ENCODE measurements around the gene CLMN. TPM values are rescaled to one million over a fixed set of nuclear protein-coding genes. Genes with fewer than 3 reads are reported as not detected.
"Not testable (repeated sequence)": the region's sequence is repeated elsewhere in the genome, so short reads cannot be mapped to it uniquely, and the experiment has no call there.

Gene CLMN
- total RNA-seq, 1 experiment from 2014 or later, result 8.6 TPM

DNA sequence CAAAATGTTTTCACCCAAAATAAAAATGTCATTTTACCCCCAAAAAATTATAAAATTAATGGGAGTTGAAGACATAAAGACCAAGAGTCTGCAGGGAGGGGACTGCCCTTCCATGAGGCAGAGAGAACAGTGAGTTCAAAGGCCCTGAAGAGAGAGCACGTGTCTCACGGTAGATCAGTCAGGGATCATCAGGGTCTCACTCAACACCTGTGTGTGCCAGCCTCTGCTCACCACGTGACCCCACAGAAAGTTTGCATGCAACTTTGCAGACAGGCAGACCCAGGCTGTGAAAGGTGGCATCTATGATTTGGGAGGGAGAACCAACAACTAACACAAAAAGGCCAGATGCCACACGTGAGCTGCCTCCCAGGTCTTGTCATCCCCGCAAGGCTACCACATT, 33.1 kb downstream of the CLMN start:
- POLR2A ChIA-PET (ENCODE audit: low non-redundant PET), result no interaction called here
- no peak for TF ChIP-seq CTCF (conservative IDR thresholded peaks at IDR 0.05; ENCODE audit: low read depth, low read length)
- no peaks in the 10 kb centered on the region for H3K36me3 ChIP-seq (ENCODE audit: insufficient read depth, low read length, poor library complexity, severe bottlenecking)
- BruUV-seq (replicated peaks), result no TSS peak
- intact Hi-C loops (cut with micrococcal nuclease; ENCODE audit: unreplicated experiment), result no loop called here
- no peak for DNase-seq (ENCODE audit: low spot score)
- CTCF ChIA-PET, result no interaction called here
- peaks cover 20% of the 10 kb centered on the region for H3K4me1 ChIP-seq (ENCODE audit: insufficient read depth, low read length, poor library complexity, severe bottlenecking)
- H3K9me3 ChIP-seq (ENCODE audit: low read depth, low read length, poor library complexity, severe bottlenecking), result no peaks in the 10 kb centered on the region
- H3K27ac ChIP-seq (ENCODE audit: low read depth, low read length, poor library complexity, severe bottlenecking), result no peak overlapping the region
- H3K4me3 ChIP-seq (ENCODE audit: low read depth, low read length, poor library complexity, severe bottlenecking), result no peak overlapping the region
- no peaks in the 10 kb centered on the region for H3K27me3 ChIP-seq (replicated peaks; ENCODE audit: insufficient read depth, low read depth, low read length, poor library complexity)

GRCh38 chr14:95285566-95285965, 34.1 kb downstream of the CLMN start:
- H3K27me3 ChIP-seq (replicated peaks; ENCODE audit: insufficient read depth, low read depth, low read length, poor library complexity), result no peaks in the 10 kb centered on the region
- no peaks in the 10 kb centered on the region for H3K9me3 ChIP-seq (ENCODE audit: low read depth, low read length, poor library complexity, severe bottlenecking)
- DNase-seq (ENCODE audit: low spot score), result no peak
- ChIA-PET CTCF (no interaction called here), POLR2A (ENCODE audit: low non-redundant PET) (no interaction called here)
- H3K4me1 ChIP-seq (ENCODE audit: insufficient read depth, low read length, poor library complexity, severe bottlenecking), result peaks cover 9% of the 10 kb centered on the region
- H3K4me3 ChIP-seq (ENCODE audit: low read depth, low read length, poor library complexity, severe bottlenecking), result no peak overlapping the region
- TF ChIP-seq EZH2 (IDR thresholded peaks at IDR 0.05; ENCODE audit: borderline replicate concordance, low read depth, low read length, poor library complexity, severe bottlenecking), result no peak
- no peak for TF ChIP-seq CTCF (conservative IDR thresholded peaks at IDR 0.05; ENCODE audit: low read depth, low read length)
- intact Hi-C loops (cut with micrococcal nuclease; ENCODE audit: unreplicated experiment), result no loop called here
- H3K36me3 ChIP-seq (ENCODE audit: insufficient read depth, low read length, poor library complexity, severe bottlenecking), result no peaks in the 10 kb centered on the region
- H3K27ac ChIP-seq (ENCODE audit: low read depth, low read length, poor library complexity, severe bottlenecking), result no peak overlapping the region
- BruUV-seq (replicated peaks), result no TSS peak

DNA sequence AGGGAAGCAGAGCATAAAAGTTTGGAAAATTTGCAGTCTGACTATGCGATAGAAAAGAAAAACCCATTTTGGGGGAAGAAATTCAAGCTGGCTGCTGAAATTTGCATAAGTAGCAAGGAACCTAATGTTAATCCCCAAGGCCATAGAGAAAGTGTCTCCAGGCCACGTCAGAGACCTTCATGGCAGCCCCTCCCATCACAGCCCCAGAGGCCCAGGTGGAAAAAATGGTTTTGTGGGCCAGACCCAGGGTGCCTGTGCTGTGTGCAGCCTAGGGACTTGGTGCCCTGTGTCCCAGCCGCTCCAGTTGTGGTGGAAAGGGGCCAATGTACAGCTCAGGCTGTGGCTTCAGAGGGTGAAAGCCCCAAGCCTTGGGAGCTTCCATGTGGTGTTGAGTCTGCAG, 35.9 kb downstream of the CLMN start:
- CTCF ChIA-PET; POLR2A ChIA-PET (ENCODE audit: low non-redundant PET); DNase-seq (ENCODE audit: low spot score); H3K9me3 ChIP-seq (ENCODE audit: low read depth, low read length, poor library complexity, severe bottlenecking); H3K4me3 ChIP-seq (ENCODE audit: low read depth, low read length, poor library complexity, severe bottlenecking); H3K4me1 ChIP-seq (ENCODE audit: insufficient read depth, low read length, poor library complexity, severe bottlenecking); H3K27me3 ChIP-seq (replicated peaks; ENCODE audit: insufficient read depth, low read depth, low read length, poor library complexity); H3K27ac ChIP-seq (ENCODE audit: low read depth, low read length, poor library complexity, severe bottlenecking); BruUV-seq (replicated peaks); H3K36me3 ChIP-seq (ENCODE audit: insufficient read depth, low read length, poor library complexity, severe bottlenecking); intact Hi-C loops (cut with micrococcal nuclease; ENCODE audit: unreplicated experiment): not testable (repeated sequence)

DNA sequence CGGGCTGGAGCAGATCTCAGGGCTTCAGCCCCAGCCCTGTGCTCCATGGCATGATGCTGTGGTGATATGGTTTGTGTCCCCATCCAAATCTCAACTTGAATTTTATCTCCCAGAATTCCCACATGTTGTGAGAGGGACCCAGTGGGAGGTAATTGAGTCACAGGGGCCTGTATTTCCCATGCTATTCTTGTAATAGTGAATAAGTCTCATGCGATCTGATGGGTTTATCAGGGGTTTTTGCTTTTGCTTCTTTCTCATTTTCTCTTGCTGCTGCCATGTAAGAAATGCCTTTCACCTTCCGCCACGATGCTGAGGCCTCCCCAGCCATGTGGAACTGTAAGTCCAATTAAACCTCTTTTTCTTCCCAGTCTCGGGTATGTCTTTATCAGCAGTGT, 36.7 kb downstream of the CLMN start:
- H3K4me1 ChIP-seq (ENCODE audit: insufficient read depth, low read length, poor library complexity, severe bottlenecking); intact Hi-C loops (cut with micrococcal nuclease; ENCODE audit: unreplicated experiment); H3K36me3 ChIP-seq (ENCODE audit: insufficient read depth, low read length, poor library complexity, severe bottlenecking); CTCF ChIA-PET; BruUV-seq (replicated peaks); H3K4me3 ChIP-seq (ENCODE audit: low read depth, low read length, poor library complexity, severe bottlenecking); H3K27me3 ChIP-seq (replicated peaks; ENCODE audit: insufficient read depth, low read depth, low read length, poor library complexity); H3K27ac ChIP-seq (ENCODE audit: low read depth, low read length, poor library complexity, severe bottlenecking); H3K9me3 ChIP-seq (ENCODE audit: low read depth, low read length, poor library complexity, severe bottlenecking); DNase-seq (ENCODE audit: low spot score); POLR2A ChIA-PET (ENCODE audit: low non-redundant PET): not testable (repeated sequence)
